ENCODE results near the gene ABCD3.
"Not testable (repeated sequence)": the region's sequence is repeated elsewhere in the genome, so short reads cannot be mapped to it uniquely, and the experiment has no call there.

ABCD3 gene

DNA sequence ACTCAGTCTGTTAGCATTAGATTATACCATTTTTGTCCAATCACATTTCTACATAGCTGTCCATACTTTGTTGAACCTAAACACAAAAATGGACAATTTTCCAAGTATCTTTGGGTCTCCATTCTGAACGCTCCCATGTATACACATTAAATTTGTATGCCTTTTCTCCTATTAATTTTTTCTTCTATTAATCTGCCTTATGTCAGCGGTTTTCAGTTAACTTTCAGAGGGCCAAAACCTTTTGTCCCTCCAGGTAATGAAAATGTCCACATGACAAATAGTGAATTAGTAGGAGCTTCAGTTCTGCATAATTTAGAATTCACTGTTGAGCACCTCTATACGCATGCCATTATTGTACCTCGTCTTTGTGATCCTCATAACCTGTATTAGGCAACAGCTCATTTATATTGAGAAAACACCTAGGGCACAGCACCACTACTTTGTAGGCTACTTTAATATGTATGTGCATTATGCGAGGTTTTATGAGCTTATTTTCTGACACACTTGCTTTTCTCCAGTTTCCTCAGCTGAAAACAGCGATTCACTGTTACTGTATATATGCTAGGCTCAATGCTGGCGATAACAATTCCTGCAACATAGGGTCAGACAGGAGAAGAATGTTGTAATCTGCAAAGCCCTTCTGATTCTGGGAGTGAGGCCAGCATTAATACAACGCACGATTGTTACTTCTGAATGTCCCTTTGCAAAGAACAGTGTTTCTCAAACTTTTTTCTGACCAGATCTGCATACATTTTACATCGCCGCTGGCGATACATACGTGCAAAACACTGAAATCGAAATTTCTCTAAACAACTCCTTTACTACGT, 1.1 kb upstream of the ABCD3 start:
- no peak for DNase-seq (ENCODE audit: low read depth)

DNA sequence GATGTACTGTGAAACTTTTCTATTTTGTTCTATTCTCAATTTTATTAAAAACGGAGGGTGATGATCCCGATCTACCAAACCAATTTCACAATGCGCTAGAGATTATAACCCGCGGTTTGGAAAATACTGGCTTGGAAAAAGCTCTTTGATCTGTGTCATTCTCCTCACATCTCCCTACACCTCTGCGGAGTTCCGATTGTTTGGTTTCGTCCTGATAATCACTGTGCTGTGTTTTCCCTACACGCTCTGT, 536 bp upstream of the ABCD3 start:
- DNase-seq (ENCODE audit: low read depth), result no peak

- DNase-seq (ENCODE audit: low read depth), result no peak
Measured at GRCh38 chr1:94418664-94419655, 771 bp downstream of the ABCD3 start.

DNA sequence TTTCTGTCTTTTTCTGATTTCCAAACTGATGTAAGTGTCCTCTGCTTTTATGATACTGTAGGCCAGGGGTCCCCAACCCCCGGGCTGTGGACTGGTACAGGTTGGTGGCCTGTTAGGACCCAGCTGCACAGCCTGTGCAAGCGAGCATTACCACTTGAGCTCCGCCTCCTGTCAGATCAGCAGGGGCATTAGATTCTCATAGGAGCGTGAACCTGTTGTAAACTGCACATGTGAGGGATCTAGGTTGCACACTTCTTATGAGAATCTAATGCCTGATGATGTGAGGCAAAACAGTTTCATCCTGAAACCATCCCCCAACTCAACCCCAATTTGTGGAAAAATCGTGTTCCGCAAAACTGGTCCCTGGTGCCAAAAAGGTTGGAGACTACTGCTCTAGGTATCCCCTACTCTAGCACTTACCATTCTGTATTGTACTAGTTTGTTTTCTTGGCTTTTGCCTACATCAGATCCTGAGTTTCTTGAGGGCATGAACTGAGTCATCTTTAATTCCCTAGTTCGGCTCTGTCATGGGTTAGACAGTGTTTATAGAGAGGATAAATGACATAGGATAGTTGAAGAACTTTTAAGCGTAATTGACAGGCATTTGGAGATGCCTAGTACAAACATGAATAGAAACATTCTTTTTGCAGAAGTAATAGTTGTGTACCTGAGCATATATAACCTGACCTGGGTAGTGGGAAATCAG, 4.1 kb downstream of the ABCD3 start:
- DNase-seq (ENCODE audit: low read depth), result no peak

- DNase-seq (ENCODE audit: low read depth), result no peak
Measured at GRCh38 chr1:94425821-94426484, 7.8 kb downstream of the ABCD3 start.

DNA sequence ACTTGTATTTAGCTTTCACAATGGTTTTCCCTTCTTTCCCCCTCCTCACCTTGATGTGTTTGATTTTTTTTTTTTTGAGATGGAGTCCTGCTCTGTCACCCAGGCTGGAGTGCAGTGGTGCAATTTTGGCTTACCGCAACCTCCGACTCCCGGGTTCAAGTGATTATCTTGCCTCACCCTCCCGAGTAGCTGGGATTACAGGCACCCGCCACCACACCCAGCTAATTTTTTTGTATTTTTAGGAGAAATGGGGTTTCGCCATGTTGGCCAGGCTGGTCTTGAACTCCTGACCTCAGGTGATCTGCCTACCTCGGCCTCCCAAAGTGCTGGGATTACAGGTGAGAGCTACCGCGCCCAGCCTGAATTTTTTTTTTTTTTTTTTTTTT, 8.3 kb downstream of the ABCD3 start:
- not testable (repeated sequence) for DNase-seq (ENCODE audit: low read depth)

- no peak for DNase-seq (ENCODE audit: low read depth)
Measured at GRCh38 chr1:94428441-94428840, 10.3 kb downstream of the ABCD3 start.

- DNase-seq (ENCODE audit: low read depth), result not testable (repeated sequence)
Measured at GRCh38 chr1:94428927-94429528, 10.8 kb downstream of the ABCD3 start.

GRCh38 chr1:94430066-94430465, 11.9 kb downstream of the ABCD3 start:
- DNase-seq (ENCODE audit: low read depth), result not testable (repeated sequence)

DNA sequence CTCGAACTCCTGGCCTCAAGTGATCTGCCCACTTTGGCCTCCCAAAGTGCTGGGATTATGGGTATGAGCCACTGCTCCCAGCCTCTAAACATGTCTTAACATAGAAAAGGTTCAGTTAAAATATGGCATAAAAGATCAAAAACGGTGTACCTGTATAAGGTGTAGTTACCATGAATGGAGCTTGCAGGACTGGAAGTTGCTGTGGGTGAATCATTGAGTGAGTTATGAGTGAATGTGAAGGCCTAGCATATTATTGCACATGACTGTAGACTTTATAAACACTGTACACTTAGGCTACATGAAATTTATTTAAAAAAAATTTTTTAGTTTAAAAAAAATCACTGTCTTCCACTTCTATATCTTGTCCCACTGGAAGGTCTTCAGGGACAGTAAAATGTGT, 15.7 kb downstream of the ABCD3 start:
- no peak for DNase-seq (ENCODE audit: low read depth)

- no peak for DNase-seq (ENCODE audit: low read depth)
Measured at GRCh38 chr1:94434365-94435045, 16.3 kb downstream of the ABCD3 start.

GRCh38 chr1:94438692-94439276, 20.6 kb downstream of the ABCD3 start:
- DNase-seq (ENCODE audit: low read depth), result no peak

DNA sequence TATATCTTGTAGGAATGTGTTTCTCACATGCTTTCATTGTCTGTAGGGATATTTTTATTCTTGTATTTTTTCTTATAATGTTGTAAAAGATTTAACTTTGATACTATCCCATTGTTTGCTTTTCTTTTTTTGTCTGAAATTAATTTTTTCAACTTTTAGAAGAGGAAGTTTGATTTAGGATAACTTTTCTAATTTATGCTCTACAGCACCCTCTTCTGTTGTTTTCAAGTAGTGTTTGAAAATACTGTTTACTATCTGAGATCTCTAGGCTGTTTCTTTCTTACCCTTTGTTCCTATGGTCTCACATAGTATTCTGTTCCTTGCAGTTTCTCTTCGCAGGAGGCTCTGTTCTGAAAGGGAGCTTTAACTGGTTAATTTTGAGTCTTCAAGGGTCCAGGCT, 21.9 kb downstream of the ABCD3 start:
- no peak for DNase-seq (ENCODE audit: low read depth)

DNA sequence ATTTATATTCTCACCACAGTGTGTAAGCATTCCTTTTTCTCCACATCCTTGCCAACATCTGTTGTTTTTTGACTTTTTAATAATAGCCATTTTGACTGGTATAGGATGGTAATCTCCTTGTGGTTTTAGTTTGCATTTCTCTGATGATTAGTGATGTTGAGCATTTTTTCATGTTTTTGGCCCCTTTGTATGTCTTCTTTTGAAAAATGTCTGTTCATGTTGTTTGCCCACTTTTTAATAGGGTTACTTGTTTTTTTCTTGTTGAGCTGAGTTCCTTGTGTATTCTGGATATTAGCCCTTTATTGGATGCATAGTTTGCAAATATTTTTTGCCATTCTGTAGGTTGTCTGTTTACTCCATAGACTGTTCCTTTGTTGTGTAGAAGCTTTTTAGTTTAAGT, 24.9 kb downstream of the ABCD3 start:
- DNase-seq (ENCODE audit: low read depth), result not testable (repeated sequence)

- not testable (repeated sequence) for DNase-seq (ENCODE audit: low read depth)
Measured at GRCh38 chr1:94444819-94445218, 26.6 kb downstream of the ABCD3 start.

- not testable (repeated sequence) for DNase-seq (ENCODE audit: low read depth)
Measured at GRCh38 chr1:94445733-94446132, 27.5 kb downstream of the ABCD3 start.

DNA sequence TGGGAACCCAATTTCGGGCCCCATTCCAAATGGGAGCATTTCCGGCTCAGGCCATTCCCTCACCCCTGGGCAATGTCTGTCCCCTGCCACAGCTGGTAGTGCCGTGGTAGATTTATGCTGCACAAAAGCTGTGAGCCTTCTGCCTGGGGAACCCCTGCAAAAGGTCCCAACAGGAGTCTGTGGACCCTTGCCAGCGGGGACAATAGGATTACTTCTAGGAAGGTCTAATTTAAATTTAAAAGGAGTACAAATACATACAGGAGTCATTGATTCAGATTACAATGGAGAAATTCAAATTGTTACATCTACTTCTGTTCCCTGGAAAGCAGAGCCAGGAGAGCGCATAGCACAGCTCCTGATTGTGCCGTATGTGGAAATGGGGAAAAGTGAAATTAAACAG, 28.0 kb downstream of the ABCD3 start:
- DNase-seq (ENCODE audit: low read depth), result not testable (repeated sequence)

GRCh38 chr1:94448741-94449140, 30.6 kb downstream of the ABCD3 start:
- not testable (repeated sequence) for DNase-seq (ENCODE audit: low read depth)

DNA sequence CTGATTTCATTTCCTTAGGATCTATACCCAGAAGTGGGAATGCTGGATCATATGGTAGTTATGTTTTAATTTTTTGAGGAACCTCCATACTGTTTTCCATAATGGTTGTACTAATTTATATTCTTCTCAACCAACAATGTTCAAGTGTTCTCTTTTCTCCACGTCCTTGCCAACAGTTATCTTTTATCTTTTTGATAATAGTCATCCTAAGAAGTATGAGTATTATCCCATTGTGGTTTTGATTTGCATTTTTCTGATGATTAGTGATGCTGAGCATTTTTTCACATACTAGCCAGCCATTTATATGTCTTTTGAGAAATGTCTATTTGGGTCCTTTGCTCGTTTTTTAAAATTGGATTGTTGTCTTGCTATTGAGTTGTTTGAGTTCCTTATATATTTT, 38.5 kb downstream of the ABCD3 start:
- no peak for DNase-seq (ENCODE audit: low read depth)

- DNase-seq (ENCODE audit: low read depth), result no peak
Measured at GRCh38 chr1:94462606-94463005, 44.4 kb downstream of the ABCD3 start.

Data from activated gamma-delta T cell treated with anti-CD3 and anti-CD28 coated beads, Interleukin-2, amount 50 U/mL, for 16 hours (primary cell).